HEK293 (cell line): ENCODE results near the gene FNDC11.

Experiments used
- CTCF ChIA-PET: fragments of 350-600 bp; formaldehyde crosslinking; extraction: SDS; loops from one replicate; lab custom pipeline; 2021; ENCODE audit warnings: antibody characterized with exemption; lab: Yijun Ruan, JAX
- POLR2A ChIA-PET: fragments of 300-600 bp; formaldehyde crosslinking; extraction: SDS; loops from one replicate; lab custom pipeline; 2020; ENCODE audit warnings: antibody characterized with exemption, inconsistent platforms; lab: Yijun Ruan, JAX
- H3K27ac ChIP-seq: fragments of 200-500 bp; sonication (Bioruptor generic); 2 replicates; pipeline ENCODE4 v1.5.1; 2014; ENCODE audit warnings: low read depth, low read length, control low read depth, inconsistent platforms; ENCODE audit errors: extremely low read depth
- H3K36me3 ChIP-seq, 2 experiments: fragments of 200-500 bp in 1 of 2; sonication (Bioruptor generic) in 1 of 2; 1 replicate in 1 of 2; 2 replicates in 1 of 2; pipeline ENCODE4 v1.5.1; 2014 to 2017; ENCODE audit warnings: inconsistent platforms in 2 of 2, low read length in 2 of 2; ENCODE audit not compliant: control insufficient read depth in 2 of 2, insufficient read depth in 1 of 2
- H3K4me1 ChIP-seq: fragments of 200-500 bp; sonication (Bioruptor generic); 2 replicates; pipeline ENCODE4 v1.5.1; 2014; ENCODE audit warnings: mild to moderate bottlenecking, low read length, inconsistent platforms; ENCODE audit not compliant: control insufficient read depth, insufficient read depth
- H3K4me3 ChIP-seq: 2 replicates; pipeline ENCODE4 v1.5.1; 2011; ENCODE audit warnings: low read depth, mild to moderate bottlenecking, control low read depth, low read length, moderate library complexity
- H3K9me3 ChIP-seq: fragments of 200-500 bp; sonication (Bioruptor generic); 2 replicates; pipeline ENCODE4 v1.5.1; 2014; ENCODE audit warnings: low read depth, low read length, inconsistent platforms; ENCODE audit not compliant: control insufficient read depth, insufficient read depth
- FEZF1 ChIP-seq: fragments of 450-650 bp; formaldehyde crosslinking; IDR thresholded peaks from 2 replicates; pipeline ENCODE4 v1.5.1; 2016; ENCODE audit warnings: missing biosample characterization, missing genetic modification characterization
- HOXC10 ChIP-seq: sonication (generic); formaldehyde crosslinking; IDR thresholded peaks from 2 replicates; pipeline ENCODE4 v1.8.1; 2023; ENCODE audit warnings: mild to moderate bottlenecking, missing genetic modification reagents
- HOXD13 ChIP-seq: sonication (generic); formaldehyde crosslinking; IDR thresholded peaks from 2 replicates; pipeline ENCODE4 v1.8.0; 2022; ENCODE audit warnings: missing genetic modification reagents, borderline replicate concordance
- KLF10 ChIP-seq: fragments of 450-650 bp; IDR thresholded peaks from 2 replicates; pipeline ENCODE4 v1.5.1; 2018; ENCODE audit warnings: missing biosample characterization, mild to moderate bottlenecking, missing genetic modification characterization
- WT1 ChIP-seq: fragments of 450-650 bp; formaldehyde crosslinking; IDR thresholded peaks from 2 replicates; pipeline ENCODE4 v1.5.1; 2016; ENCODE audit warnings: missing biosample characterization, missing genetic modification characterization
- ZBTB17 ChIP-seq: fragments of 450-650 bp; formaldehyde crosslinking; IDR thresholded peaks from 2 replicates; pipeline ENCODE4 v1.5.1; 2016; ENCODE audit warnings: missing biosample characterization, missing genetic modification characterization
- ZNF157 ChIP-seq: fragments of 450-650 bp; formaldehyde crosslinking; IDR thresholded peaks from 2 replicates; pipeline ENCODE4 v1.5.1; 2016; ENCODE audit warnings: missing biosample characterization, missing genetic modification characterization
- ZNF16 ChIP-seq: fragments of 450-650 bp; formaldehyde crosslinking; IDR thresholded peaks from 2 replicates; pipeline ENCODE4 v1.5.1; 2016; ENCODE audit warnings: low read depth, missing biosample characterization, missing genetic modification characterization
- ZNF174 ChIP-seq: fragments of 450-650 bp; formaldehyde crosslinking; IDR thresholded peaks from 2 replicates; pipeline ENCODE4 v1.5.0; 2017; ENCODE audit warnings: missing biosample characterization, mild to moderate bottlenecking, missing genetic modification characterization
- ZNF223 ChIP-seq: fragments of 450-650 bp; formaldehyde crosslinking; IDR thresholded peaks from 2 replicates; pipeline ENCODE4 v1.5.1; 2016; ENCODE audit warnings: missing biosample characterization, missing genetic modification characterization
- ZNF239 ChIP-seq: fragments of 450-650 bp; formaldehyde crosslinking; IDR thresholded peaks from 2 replicates; pipeline ENCODE4 v1.5.1; 2016; ENCODE audit warnings: missing biosample characterization, missing genetic modification characterization
- ZNF24 ChIP-seq: fragments of 450-650 bp; formaldehyde crosslinking; IDR thresholded peaks from 2 replicates; pipeline ENCODE4 v1.5.1; 2016; ENCODE audit warnings: missing biosample characterization, missing genetic modification characterization
- ZNF26 ChIP-seq: fragments of 450-650 bp; formaldehyde crosslinking; IDR thresholded peaks from 2 replicates; pipeline ENCODE4 v1.5.1; 2016; ENCODE audit warnings: missing biosample characterization, missing genetic modification characterization
- ZNF292 ChIP-seq: fragments of 450-650 bp; formaldehyde crosslinking; IDR thresholded peaks from 2 replicates; pipeline ENCODE4 v1.5.1; 2016; ENCODE audit warnings: low read depth, missing biosample characterization, missing genetic modification characterization, borderline replicate concordance
- ZNF341 ChIP-seq: fragments of 450-650 bp; formaldehyde crosslinking; IDR thresholded peaks from 2 replicates; pipeline ENCODE4; 2016; ENCODE audit warnings: low read depth, missing biosample characterization, missing genetic modification characterization
- ZNF416 ChIP-seq: fragments of 450-650 bp; formaldehyde crosslinking; IDR thresholded peaks from 2 replicates; pipeline ENCODE4 v1.5.1; 2016; ENCODE audit warnings: missing biosample characterization, missing genetic modification characterization
- ZNF513 ChIP-seq: fragments of 450-650 bp; IDR thresholded peaks from 2 replicates; pipeline ENCODE4 v1.5.1; 2018; ENCODE audit warnings: missing biosample characterization, missing genetic modification characterization
- ZNF561 ChIP-seq: fragments of 450-650 bp; IDR thresholded peaks from 2 replicates; pipeline ENCODE4 v1.5.1; 2018; ENCODE audit warnings: missing biosample characterization, missing genetic modification characterization, borderline replicate concordance
- ZNF585B ChIP-seq: fragments of 450-650 bp; formaldehyde crosslinking; IDR thresholded peaks from 2 replicates; pipeline ENCODE4 v1.5.1; 2016; ENCODE audit warnings: missing biosample characterization, missing genetic modification characterization
- ZNF623 ChIP-seq: fragments of 450-650 bp; formaldehyde crosslinking; IDR thresholded peaks from 2 replicates; pipeline ENCODE4 v1.5.1; 2016; ENCODE audit warnings: missing biosample characterization, missing genetic modification characterization
- ZNF677 ChIP-seq: fragments of 450-650 bp; IDR thresholded peaks from 2 replicates; pipeline ENCODE4 v1.5.0; 2018; ENCODE audit warnings: missing biosample characterization, mild to moderate bottlenecking, missing genetic modification characterization, moderate library complexity
- ZNF791 ChIP-seq: fragments of 450-650 bp; formaldehyde crosslinking; IDR thresholded peaks from 2 replicates; pipeline ENCODE4 v1.5.1; 2016; ENCODE audit warnings: missing biosample characterization, missing genetic modification characterization
- ZSCAN16 ChIP-seq: fragments of 450-650 bp; formaldehyde crosslinking; IDR thresholded peaks from 2 replicates; pipeline ENCODE4 v1.5.1; 2016; ENCODE audit warnings: missing biosample characterization, missing genetic modification characterization
- TF ChIP-seq, protein P1 (sequence below): fragments of 450-650 bp; formaldehyde crosslinking; IDR thresholded peaks from 2 replicates; pipeline ENCODE4 v1.5.1; 2016; ENCODE audit warnings: missing biosample characterization, missing genetic modification characterization
- TF ChIP-seq, protein P2 (sequence below): fragments of 450-650 bp; formaldehyde crosslinking; IDR thresholded peaks from 2 replicates; pipeline ENCODE4 v1.5.1; 2016; ENCODE audit warnings: missing biosample characterization, missing genetic modification characterization

The FNDC11 gene

DNA sequence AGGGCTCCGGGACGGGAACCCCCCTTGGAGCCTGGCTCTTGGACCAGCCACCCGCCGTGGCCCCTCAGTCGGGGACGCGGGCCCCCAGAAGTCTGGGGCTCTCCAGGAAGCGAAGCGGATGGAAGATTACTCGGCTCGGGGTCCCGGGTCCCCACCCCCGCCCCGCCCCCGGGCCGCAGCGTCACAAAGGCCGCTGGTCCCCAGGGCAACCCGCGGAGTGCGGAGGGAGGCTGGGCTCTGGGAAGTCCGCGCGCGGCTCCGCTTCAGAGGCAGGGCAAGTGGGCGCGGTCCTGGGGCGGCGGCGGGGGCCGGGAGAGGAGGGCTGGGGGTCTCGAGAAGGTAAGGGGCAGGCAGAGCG, at the start of gene FNDC11:
Gene FNDC11 (plus strand): TSS at position 227 of the 358 bp plus-strand sequence. CDS start 1,505 bp downstream, outside the sequence.
- H3K27ac ChIP-seq, result no peak within 1 kb of the TSS; the same call in 1 of the 2 replicates
- ChIA-PET POLR2A (no interaction called here), CTCF (no interaction called here)
- TF ChIP-seq HOXC10 (CRISPR knock-in tag), result no peak
- TF ChIP-seq KLF10 (tag by site-specific recombination), result peak; percentile 32; the same call in 1 of the 2 replicates
- H3K4me3 ChIP-seq, result peak within 1 kb of the TSS; percentile 27
- H3K4me1 ChIP-seq, result 0 out of 2 replicates have a peak, but pooled peaks cover 2% of the 10 kb centered on the region
- H3K36me3 ChIP-seq, result no peaks in the 10 kb centered on the region
- no peaks in the 10 kb centered on the region for H3K9me3 ChIP-seq

- ChIA-PET CTCF (no interaction called here), POLR2A (interaction anchor here (1.5 kb wide), 1 partner anchor 16 kb away, joined by 6 read pairs; the partner anchor contains the start of gene PPDPF)
- peak; percentile 99 for TF ChIP-seq ZNF26 (tag by site-specific recombination)
- no peak for TF ChIP-seq WT1 (tag by site-specific recombination)
- Histone ChIP-seq H3K27ac (no peak overlapping the region), H3K4me1 (no peaks in the 10 kb centered on the region), H3K36me3 (no peaks in the 10 kb centered on the region), H3K4me3 (no peak overlapping the region), H3K9me3 (no peaks in the 10 kb centered on the region)
These were observed 49.3 kb upstream of the FNDC11 start for GRCh38 chr20:63504642-63505041.

- CTCF ChIA-PET, result no interaction called here
- H3K9me3 ChIP-seq, result no peaks in the 10 kb centered on the region
- no peak overlapping the region for H3K27ac ChIP-seq
- H3K4me1 ChIP-seq, result no peaks in the 10 kb centered on the region
- no peaks in the 10 kb centered on the region for H3K36me3 ChIP-seq
- no peak overlapping the region for H3K4me3 ChIP-seq
- POLR2A ChIA-PET, result no interaction called here
- no peak for TF ChIP-seq ZNF791 (tag by site-specific recombination)
- TF ChIP-seq FEZF1, result no peak
- no peak for TF ChIP-seq ZNF16 (tag by site-specific recombination)
- no peak for TF ChIP-seq ZNF239 (tag by site-specific recombination)
- TF ChIP-seq ZSCAN16 (tag by site-specific recombination), result no peak
- no peak for TF ChIP-seq ZNF677 (tag by site-specific recombination)
- TF ChIP-seq ZNF174 (tag by site-specific recombination), result no peak
- no peak for TF ChIP-seq ZBTB17 (tag by site-specific recombination)
These were observed 48.7 kb upstream of the FNDC11 start for GRCh38 chr20:63505281-63505680.

GRCh38 chr20:63505723-63506122, 48.2 kb upstream of the FNDC11 start:
- H3K36me3 ChIP-seq, result no peaks in the 10 kb centered on the region
- no peaks in the 10 kb centered on the region for H3K4me1 ChIP-seq
- ChIA-PET CTCF (no interaction called here), POLR2A (no interaction called here)
- H3K4me3 ChIP-seq, result no peak overlapping the region
- no peaks in the 10 kb centered on the region for H3K9me3 ChIP-seq
- no peak overlapping the region for H3K27ac ChIP-seq
- TF ChIP-seq, protein P1, sequence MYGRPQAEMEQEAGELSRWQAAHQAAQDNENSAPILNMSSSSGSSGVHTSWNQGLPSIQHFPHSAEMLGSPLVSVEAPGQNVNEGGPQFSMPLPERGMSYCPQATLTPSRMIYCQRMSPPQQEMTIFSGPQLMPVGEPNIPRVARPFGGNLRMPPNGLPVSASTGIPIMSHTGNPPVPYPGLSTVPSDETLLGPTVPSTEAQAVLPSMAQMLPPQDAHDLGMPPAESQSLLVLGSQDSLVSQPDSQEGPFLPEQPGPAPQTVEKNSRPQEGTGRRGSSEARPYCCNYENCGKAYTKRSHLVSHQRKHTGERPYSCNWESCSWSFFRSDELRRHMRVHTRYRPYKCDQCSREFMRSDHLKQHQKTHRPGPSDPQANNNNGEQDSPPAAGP (tag by site-specific recombination), result no peak
- TF ChIP-seq ZNF239 (tag by site-specific recombination), result no peak
- TF ChIP-seq ZNF157 (tag by site-specific recombination), result no peak
- TF ChIP-seq ZNF223 (tag by site-specific recombination), result no peak
- no peak for TF ChIP-seq ZNF416
- no peak for TF ChIP-seq ZNF24 (tag by site-specific recombination)
- TF ChIP-seq ZNF341, result no peak
- no peak for TF ChIP-seq ZNF513 (tag by site-specific recombination)
- TF ChIP-seq HOXD13 (CRISPR knock-in tag), result no peak
- no peak for TF ChIP-seq ZNF623 (tag by site-specific recombination)
- no peak for TF ChIP-seq ZNF561 (tag by site-specific recombination)
- TF ChIP-seq, protein P2, sequence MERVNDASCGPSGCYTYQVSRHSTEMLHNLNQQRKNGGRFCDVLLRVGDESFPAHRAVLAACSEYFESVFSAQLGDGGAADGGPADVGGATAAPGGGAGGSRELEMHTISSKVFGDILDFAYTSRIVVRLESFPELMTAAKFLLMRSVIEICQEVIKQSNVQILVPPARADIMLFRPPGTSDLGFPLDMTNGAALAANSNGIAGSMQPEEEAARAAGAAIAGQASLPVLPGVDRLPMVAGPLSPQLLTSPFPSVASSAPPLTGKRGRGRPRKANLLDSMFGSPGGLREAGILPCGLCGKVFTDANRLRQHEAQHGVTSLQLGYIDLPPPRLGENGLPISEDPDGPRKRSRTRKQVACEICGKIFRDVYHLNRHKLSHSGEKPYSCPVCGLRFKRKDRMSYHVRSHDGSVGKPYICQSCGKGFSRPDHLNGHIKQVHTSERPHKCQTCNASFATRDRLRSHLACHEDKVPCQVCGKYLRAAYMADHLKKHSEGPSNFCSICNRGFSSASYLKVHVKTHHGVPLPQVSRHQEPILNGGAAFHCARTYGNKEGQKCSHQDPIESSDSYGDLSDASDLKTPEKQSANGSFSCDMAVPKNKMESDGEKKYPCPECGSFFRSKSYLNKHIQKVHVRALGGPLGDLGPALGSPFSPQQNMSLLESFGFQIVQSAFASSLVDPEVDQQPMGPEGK (tag by site-specific recombination), result no peak
- TF ChIP-seq ZNF292, result no peak
- no peak for TF ChIP-seq ZNF585B (tag by site-specific recombination)
